ENCODE data around the gene YPEL1. TPM values are rescaled to one million over a fixed set of nuclear protein-coding genes. Genes with fewer than 3 reads are reported as not detected.

YPEL1 gene
- total and polyA plus RNA-seq, 2 of the 13 experiments (the other 11 are each of a cell fraction or from before 2014, with no cell fraction given), result 0.33 to 2.5 TPM

DNA sequence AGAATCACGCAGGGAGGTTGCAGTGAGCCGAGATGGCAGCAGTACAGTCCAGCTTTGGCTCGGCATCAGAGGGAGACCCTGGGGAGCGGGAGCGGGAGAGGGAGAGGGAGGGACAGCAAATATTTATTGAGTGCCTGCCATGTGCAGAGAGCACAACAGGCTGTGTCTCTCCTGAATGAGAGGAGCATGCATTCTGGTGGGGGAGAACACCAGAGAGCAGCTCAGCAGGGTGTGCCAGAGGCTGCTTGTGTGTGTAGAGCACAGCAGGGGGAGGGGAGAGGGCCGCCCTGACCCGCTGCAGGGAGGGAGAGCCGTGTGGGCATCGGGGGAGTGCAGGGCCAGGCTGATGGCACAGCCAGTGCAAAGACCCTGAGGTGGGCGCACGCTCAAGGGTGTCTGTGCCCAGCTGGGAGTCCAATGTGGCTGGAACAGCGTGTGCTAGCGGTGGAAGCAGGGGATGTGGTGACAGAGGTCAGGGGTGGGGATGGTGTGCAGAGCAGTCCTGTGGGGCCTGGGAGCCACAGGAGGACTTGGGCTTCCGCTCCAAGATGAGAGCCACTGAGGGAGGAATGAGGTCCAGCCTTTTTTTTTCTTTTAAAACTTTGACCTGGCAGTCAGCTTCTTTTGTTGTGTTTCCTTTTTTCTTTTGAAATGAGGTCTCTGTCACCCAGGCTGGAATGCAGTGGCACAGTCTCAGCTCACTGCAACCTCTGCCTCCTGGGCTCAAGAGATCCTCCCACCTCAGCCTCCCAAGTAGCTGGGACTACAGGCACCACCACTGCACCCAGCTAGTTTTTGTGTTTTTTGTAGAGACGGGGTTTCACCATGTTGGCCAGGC, 57.8 kb downstream of the YPEL1 start (continued):
- TF ChIP-seq, protein P1, sequence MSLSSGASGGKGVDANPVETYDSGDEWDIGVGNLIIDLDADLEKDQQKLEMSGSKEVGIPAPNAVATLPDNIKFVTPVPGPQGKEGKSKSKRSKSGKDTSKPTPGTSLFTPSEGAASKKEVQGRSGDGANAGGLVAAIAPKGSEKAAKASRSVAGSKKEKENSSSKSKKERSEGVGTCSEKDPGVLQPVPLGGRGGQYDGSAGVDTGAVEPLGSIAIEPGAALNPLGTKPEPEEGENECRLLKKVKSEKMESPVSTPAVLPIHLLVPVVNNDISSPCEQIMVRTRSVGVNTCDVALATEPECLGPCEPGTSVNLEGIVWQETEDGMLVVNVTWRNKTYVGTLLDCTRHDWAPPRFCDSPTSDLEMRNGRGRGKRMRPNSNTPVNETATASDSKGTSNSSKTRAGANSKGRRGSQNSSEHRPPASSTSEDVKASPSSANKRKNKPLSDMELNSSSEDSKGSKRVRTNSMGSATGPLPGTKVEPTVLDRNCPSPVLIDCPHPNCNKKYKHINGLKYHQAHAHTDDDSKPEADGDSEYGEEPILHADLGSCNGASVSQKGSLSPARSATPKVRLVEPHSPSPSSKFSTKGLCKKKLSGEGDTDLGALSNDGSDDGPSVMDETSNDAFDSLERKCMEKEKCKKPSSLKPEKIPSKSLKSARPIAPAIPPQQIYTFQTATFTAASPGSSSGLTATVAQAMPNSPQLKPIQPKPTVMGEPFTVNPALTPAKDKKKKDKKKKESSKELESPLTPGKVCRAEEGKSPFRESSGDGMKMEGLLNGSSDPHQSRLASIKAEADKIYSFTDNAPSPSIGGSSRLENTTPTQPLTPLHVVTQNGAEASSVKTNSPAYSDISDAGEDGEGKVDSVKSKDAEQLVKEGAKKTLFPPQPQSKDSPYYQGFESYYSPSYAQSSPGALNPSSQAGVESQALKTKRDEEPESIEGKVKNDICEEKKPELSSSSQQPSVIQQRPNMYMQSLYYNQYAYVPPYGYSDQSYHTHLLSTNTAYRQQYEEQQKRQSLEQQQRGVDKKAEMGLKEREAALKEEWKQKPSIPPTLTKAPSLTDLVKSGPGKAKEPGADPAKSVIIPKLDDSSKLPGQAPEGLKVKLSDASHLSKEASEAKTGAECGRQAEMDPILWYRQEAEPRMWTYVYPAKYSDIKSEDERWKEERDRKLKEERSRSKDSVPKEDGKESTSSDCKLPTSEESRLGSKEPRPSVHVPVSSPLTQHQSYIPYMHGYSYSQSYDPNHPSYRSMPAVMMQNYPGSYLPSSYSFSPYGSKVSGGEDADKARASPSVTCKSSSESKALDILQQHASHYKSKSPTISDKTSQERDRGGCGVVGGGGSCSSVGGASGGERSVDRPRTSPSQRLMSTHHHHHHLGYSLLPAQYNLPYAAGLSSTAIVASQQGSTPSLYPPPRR (CRISPR knock-in tag; IDR thresholded peaks at IDR 0.05; ENCODE audit: borderline replicate concordance), result peak; percentile 60; the same call in 1 of the 2 replicates
- TF ChIP-seq, protein P2, sequence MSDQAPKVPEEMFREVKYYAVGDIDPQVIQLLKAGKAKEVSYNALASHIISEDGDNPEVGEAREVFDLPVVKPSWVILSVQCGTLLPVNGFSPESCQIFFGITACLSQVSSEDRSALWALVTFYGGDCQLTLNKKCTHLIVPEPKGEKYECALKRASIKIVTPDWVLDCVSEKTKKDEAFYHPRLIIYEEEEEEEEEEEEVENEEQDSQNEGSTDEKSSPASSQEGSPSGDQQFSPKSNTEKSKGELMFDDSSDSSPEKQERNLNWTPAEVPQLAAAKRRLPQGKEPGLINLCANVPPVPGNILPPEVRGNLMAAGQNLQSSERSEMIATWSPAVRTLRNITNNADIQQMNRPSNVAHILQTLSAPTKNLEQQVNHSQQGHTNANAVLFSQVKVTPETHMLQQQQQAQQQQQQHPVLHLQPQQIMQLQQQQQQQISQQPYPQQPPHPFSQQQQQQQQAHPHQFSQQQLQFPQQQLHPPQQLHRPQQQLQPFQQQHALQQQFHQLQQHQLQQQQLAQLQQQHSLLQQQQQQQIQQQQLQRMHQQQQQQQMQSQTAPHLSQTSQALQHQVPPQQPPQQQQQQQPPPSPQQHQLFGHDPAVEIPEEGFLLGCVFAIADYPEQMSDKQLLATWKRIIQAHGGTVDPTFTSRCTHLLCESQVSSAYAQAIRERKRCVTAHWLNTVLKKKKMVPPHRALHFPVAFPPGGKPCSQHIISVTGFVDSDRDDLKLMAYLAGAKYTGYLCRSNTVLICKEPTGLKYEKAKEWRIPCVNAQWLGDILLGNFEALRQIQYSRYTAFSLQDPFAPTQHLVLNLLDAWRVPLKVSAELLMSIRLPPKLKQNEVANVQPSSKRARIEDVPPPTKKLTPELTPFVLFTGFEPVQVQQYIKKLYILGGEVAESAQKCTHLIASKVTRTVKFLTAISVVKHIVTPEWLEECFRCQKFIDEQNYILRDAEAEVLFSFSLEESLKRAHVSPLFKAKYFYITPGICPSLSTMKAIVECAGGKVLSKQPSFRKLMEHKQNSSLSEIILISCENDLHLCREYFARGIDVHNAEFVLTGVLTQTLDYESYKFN (CRISPR knock-in tag; conservative IDR thresholded peaks at IDR 0.05), result peak; percentile 84
- peak; percentile 85 for TF ChIP-seq ZSCAN25 (CRISPR knock-in tag; IDR thresholded peaks at IDR 0.05)
- TF ChIP-seq MLX (CRISPR knock-in tag; IDR thresholded peaks at IDR 0.05), result peak; percentile 70
- TF ChIP-seq, protein P3, sequence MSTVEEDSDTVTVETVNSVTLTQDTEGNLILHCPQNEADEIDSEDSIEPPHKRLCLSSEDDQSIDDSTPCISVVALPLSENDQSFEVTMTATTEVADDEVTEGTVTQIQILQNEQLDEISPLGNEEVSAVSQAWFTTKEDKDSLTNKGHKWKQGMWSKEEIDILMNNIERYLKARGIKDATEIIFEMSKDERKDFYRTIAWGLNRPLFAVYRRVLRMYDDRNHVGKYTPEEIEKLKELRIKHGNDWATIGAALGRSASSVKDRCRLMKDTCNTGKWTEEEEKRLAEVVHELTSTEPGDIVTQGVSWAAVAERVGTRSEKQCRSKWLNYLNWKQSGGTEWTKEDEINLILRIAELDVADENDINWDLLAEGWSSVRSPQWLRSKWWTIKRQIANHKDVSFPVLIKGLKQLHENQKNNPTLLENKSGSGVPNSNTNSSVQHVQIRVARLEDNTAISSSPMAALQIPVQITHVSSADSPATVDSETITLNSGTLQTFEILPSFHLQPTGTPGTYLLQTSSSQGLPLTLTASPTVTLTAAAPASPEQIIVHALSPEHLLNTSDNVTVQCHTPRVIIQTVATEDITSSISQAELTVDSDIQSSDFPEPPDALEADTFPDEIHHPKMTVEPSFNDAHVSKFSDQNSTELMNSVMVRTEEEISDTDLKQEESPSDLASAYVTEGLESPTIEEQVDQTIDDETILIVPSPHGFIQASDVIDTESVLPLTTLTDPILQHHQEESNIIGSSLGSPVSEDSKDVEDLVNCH (CRISPR knock-in tag; IDR thresholded peaks at IDR 0.05), result no peak
- TF ChIP-seq ZMAT3 (CRISPR knock-in tag; conservative IDR thresholded peaks at IDR 0.05), result no peak
- peak; percentile 8; the same call in 1 of the 2 replicates for TF ChIP-seq MEIS2 (CRISPR knock-in tag; IDR thresholded peaks at IDR 0.05)
- 0 out of 4 replicates have a peak, but pooled peaks of 1 of the 2 experiments have one; percentile 12 for TF ChIP-seq NR2F1 (CRISPR knock-in tag; IDR thresholded peaks at IDR 0.05)
- TF ChIP-seq, protein P4, sequence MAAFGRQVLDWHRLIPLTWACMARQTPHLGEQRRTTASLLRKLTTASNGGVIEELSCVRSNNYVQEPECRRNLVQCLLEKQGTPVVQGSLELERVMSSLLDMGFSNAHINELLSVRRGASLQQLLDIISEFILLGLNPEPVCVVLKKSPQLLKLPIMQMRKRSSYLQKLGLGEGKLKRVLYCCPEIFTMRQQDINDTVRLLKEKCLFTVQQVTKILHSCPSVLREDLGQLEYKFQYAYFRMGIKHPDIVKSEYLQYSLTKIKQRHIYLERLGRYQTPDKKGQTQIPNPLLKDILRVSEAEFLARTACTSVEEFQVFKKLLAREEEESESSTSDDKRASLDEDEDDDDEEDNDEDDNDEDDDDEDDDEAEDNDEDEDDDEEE (CRISPR knock-in tag; IDR thresholded peaks at IDR 0.05), result 0 out of 2 replicates have a peak, but pooled peaks have one; percentile 10
- TF ChIP-seq HMGA1 (CRISPR knock-in tag; conservative IDR thresholded peaks at IDR 0.05), result no peak
- no peak for TF ChIP-seq ZNF260 (CRISPR knock-in tag; IDR thresholded peaks at IDR 0.05; ENCODE audit: borderline replicate concordance, low read depth)
- TF ChIP-seq ZNF782 (CRISPR knock-in tag; IDR thresholded peaks at IDR 0.05; ENCODE audit: borderline replicate concordance), result no peak; the same call in 1 of the 2 replicates
- TF ChIP-seq ZBTB21 (CRISPR knock-in tag; IDR thresholded peaks at IDR 0.05), result no peak
- TF ChIP-seq SP2 (CRISPR knock-in tag; IDR thresholded peaks at IDR 0.05), result no peak
- no peak for TF ChIP-seq POLR2A (IDR thresholded peaks at IDR 0.05; ENCODE audit: insufficient read depth in 1 of 2, low read depth in 2 of 2, low read length in 2 of 2)

Measured in HepG2 (cell line).